Hypothalamus (tissue), 51 donors: ENCODE data around the gene NEU4.
"Not testable (repeated sequence)": the region's sequence is repeated elsewhere in the genome, so short reads cannot be mapped to it uniquely, and the experiment has no call there.

Experiments used
- DNase-seq, 51 donors: peaks; one replicate each; lab custom pipeline; 2025; lab: John Stamatoyannopoulos, UW

The NEU4 gene

DNA sequence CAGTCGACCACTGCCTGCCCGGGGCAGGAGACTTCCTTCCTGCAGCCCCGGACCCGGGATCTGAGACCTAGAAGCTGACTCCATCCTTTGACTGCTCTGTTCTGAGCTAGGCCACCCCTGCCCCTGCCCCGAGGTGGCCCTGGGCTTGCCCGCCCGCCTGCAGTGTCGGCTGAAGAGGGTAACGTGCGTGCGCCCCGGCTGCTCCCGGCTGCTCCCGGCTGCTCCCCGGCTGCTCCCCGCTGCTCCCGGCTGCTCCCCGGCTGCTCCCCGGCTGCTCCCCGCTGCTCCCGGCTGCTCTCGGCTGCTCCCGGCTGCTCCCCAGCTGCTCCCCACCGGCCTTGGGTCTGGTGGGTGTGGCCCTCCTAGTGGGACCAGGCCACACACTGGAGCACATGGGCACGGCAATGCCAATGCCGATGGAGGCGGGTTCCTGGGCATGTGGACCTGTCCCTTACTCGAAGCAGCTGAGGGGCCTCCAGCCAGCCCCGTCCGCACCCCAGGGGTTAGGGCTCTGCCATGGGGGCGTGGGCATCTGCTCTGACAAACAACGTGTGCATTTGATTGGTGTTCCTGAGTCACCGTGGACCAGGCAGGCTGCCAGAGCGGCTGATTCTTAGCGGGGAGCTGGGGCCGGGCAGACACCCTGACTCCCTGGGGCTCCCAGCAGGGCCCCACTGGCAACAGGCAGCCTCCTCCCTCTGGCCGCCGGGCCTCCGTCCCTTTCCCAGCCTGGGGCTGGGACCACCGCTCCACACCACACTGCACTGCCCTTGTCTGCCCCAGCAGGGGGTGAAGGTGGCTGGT lies 34.4 kb upstream of the NEU4 start:
- DNase-seq, result no peak

- DNase-seq, result no peak
Observed at GRCh38 chr2:241775223-241776177, 33.5 kb upstream of the NEU4 start.

DNA sequence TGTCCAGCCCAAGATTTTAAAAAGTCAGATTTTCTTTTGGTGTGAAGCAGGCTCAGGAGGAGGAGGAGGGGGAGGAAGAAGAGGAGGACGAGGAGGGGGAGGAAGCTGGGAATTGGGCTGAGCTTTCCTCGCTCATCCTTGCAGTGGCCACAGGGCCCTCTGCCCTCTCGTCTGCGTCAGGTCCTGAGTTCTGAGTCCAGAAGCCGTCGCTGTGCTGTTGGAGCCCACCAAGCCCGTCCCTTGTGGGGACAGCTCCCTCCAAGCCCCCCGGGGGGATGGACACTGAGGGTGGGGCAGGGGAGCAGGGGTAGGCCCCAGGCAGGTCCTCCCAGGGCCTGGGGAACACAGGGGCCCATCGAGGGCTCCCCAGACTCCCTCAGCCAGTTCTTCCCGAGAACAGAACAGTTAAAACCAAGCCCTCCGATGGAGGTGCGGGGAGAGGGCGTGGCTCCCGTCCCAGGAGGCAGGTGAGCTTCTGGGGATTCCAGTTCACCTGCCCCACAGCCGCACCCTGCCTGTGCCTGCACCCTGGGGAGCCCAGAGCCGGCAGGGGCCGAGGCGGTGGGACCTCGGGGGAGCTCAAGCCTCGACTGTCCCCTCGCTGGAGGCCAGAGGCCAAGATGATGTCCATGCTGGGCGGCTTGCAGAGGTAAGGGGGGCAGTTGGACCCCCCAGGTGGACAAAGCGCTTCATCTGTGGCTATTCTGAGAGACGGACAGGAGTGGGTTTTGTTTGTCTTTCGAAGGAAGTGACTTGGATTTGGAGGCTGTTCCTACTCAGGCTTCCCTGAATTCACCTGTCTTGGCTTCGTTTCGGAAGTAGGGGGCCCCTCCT lies 32.4 kb upstream of the NEU4 start, which contains the start of gene GAL3ST2:
TSS of gene GAL3ST2 (plus strand) at position 487 of the 834 bp plus-strand sequence. CDS start at position 621, 134 bp downstream.
- no peak for DNase-seq

- no peak for DNase-seq
Observed at GRCh38 chr2:241777170-241777685, 31.8 kb upstream of the NEU4 start.

DNA sequence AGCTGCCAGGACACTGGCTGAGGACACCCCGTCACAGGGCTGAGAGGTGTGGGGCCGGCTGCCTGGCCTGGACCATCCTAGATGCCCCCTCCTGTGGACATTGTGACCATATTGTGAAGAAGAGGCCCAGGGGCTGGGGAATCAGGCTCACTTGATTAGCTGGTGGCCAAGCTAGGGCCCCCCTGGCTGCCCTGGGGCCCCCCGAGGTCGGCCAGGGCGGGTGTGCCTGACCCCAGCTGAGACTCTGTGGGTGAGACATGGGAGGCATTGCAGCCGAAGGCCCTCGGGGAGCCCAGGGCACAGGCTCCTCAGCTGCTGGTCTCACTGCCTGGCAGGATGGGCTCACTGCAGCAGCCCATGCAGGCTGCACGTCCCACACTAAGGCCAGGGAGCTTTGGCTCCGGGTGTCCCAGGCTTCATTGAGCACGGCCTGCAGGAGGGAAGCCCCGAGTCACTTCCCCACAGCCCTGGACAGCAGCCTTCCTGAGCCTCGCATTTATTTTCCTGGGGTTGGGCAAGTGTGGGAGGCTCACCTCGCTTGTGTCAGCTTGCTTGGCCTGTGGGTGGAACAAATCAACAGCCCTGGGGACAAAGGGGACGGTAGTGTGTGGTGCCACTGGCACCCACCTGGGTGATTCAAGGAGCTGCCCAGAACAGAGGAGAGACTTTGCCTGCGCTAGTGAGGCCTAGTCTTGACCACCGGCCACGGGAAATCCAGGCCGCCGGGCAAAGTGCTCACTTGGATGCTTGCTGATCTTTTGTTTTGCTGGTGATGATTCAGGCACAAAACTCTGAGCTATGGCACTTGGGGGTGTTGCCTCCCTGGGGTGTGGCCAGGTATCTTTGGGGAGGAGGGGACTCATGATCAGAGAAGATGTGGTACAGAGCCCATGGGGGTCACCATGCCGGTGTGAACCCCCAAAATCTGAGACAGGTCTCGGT lies 31.0 kb upstream of the NEU4 start:
- DNase-seq, result no peak

DNA sequence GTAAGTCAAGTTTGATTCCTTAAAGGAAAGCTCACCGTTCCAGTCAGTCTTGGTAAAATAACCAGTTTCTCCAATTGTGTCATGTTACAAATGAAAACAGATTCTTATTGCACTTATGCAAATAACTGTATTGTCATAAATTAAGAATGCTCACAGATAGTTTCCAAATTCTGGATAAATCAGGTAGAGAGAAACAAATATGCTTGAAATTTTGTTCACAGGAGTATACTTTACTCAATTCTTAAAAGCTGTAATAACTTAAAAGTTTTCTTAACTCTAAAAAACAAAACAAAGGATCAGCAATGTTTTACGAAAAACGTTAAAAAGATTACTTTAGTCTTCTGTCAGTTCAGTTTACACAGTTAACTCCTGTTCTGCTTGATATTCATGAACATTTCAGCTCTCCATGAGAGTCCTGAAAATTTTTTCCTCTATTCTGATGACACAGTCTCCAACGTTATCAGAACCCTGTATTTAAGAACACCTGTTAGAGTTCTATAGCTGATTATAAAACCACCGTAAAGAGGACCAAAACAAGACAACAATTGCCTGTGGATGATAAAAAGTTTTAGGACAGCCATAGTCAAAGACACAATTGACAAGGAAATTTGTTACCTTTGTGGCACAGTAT lies 27.9 kb upstream of the NEU4 start:
- DNase-seq, result no peak

DNA sequence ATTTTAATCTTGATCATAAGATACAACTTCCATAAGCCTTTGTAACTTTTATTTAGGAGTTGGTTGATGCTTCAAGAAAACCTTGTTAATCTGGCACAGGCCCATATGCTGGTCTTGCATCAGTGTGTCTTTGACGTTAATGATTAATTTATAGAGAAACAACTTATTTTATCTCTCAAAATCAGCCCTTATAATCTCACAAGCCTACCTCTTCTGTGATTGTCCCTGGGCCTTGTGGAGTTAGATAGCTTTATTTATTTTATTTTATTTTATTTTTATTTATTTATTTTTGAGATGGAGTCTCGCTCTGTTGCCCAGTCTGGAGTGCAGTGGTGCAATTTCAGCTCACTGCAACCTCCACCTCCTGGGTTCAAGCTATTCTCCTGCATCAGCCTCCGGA lies 26.9 kb upstream of the NEU4 start:
- not testable (repeated sequence) for DNase-seq

DNA sequence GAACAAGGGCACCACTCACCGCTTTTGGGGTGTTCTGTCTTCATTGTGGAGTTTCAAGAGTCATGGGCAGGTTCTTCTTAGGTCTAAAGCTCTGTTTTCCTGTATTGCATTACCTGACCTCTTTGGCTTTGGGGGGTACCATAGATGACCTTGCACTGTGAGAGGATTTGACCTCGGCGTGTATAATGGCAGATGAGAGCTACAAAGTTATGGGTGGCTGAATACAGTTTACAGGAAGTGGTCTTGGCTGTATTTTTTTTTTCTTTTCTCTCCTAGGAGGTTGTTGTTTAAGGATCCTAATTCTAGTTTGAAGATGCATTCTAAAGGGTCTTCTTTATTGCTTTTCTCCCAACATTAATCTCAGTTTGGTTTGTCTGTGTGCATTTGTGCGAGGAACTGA lies 20.9 kb upstream of the NEU4 start:
- no peak for DNase-seq

DNA sequence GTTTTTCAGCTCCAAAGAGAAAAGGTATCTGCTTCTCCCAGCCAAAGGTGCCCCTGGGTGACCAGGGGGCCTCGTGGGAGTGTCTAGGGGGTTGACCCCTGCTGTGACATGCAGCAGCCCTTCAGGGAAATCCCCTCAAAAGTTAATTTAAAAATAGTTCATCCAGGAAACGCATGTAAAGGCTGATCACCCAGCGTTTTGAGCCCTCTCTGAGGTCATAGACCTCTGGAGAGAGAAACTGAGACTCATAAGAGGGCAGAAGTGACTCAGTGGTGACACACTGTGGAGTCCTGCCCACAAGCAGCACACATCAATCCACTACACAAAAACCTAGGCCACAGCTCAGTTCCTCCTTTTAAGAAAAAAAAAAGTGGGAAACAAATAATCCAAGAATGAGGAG lies 20.4 kb upstream of the NEU4 start:
- DNase-seq, result no peak

DNA sequence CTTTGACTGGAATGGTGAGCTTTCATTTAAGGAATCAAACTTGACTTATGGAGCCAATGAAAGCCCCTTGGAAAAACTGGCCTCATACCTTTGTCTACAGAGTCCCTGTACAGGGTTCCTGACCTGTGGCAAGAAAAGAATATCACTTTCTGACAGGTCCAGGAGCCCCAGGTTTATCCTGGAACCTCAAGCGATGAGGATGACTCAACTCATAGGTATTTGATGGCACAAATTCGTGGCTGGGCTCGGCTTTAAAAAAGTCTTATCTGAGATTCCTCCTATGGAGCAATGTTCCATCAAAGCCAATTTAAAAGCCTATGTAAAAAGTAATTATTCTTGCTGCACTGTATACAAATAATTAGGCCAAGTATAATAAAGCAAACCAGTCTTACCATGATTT lies 17.6 kb upstream of the NEU4 start:
- not testable (repeated sequence) for DNase-seq

DNA sequence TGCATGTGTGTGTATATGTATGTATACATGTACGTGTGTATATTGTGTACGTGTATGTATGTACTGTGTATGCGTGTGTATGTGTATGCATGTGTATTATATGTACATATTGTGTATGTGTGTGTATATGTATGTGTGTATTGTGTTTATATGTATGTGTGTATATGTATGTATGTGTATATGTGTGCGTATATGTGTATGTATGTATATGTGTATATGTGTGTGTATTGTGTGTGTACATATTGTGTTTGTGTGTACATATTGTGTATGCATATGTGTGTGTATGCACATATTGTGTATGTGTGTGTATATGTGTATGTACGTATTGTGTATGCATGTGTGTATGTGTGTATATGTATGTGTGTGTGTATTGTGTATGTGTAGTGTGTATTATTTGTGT lies 15.6 kb upstream of the NEU4 start:
- no peak for DNase-seq

DNA sequence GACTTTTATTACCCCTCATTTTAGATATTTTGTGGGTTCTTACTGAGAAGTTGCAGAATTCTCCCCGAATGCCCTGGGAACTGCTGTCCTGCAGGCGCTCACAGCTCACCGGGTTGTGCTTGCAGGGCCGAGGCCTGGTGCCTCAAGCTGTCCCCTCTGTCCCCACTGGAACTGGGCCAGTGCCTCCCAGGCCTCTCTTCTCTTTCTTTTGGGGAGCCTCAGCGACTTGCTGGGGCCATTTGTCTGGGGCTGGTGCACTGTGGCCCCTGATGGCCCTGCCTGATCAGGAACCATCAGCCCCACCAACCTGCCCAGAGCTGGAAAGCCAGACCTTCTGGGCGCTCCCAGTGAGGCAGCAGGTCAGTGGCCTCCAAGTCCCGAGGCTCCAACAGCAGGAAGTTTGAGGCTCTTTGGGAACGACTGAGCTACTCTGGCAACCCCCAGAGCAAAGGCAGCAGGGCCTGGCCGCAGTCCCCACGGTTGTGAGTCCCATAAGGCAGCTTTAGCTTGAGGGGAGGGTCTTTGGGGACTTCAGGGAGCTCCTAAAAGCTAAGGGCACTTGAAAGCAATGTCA lies 14.7 kb upstream of the NEU4 start:
- DNase-seq, result no peak

DNA sequence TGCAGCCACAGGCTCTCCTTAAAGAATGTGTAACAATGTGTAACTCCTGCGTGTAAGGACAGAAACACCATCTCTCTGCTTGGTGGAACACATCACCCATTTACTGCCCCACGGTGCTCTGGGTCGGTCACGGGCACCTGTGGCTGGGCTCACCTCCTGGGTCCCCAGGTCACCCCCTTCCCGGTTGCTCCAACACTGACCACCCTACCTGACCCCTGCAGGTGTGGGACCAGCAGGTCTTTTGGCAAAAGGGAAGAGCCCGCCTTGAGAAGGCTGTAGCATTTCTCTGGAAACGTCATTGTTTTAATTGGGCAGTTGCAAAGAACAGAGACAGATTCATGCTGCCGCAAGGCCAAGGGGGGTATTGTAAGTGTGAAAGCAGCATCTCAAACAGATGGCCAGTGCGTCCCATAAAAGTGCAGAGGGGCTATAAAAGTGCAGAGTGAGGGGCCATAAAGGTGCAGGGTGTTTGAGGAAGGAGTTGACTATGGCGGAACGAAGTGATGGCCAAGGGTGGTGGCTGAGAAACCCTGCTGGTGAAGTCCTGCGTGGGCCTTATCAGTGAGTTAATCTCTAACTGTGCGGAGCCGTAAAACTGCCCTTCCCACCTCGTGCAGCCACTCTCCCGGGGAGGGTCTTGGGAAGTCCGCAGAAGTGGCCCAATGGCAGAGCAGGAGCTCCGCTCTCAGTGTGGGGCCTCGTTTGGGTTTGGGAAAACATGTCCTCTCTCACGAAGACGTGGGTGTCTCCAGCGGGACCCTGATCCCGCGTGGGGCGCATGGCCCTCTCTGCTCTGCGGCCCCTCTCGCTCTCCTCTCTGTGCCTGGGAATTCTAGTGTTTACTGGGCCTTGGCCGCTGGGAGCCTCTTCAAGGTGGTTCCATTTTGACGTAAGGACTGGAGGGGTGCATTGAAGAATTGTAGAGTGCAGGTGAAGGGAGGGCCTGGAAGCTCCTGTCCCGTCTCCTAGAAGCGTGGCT lies 13.7 kb upstream of the NEU4 start:
- no peak for DNase-seq

- DNase-seq, result no peak
Observed at GRCh38 chr2:241796209-241796608, 12.8 kb upstream of the NEU4 start.

DNA sequence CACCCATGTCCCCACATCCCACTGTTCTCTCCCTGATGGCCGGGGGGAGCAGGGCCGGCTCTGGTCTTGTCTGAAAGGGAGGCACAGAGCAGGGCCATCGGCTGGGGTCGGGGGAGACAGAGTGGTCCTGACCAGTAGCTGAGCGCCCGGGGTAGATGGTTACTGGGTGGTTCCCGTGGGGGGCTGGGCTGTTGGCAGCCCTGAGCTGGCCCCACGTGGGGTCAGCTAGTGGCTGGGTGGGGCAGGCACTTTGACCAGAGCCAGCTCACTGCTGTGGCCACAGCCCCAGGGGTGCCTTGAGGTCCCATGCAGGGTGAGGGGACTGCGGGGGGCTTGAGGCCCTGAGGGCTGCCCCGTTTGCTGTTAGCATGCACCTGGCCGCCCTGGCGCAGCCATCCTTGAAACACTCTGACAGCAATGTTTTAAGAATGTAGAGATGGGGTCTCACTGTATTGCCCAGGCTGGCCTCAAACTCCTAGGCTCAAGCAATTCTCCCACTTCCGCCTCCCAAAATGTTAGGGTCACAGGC lies 12.3 kb upstream of the NEU4 start:
- no peak for DNase-seq

DNA sequence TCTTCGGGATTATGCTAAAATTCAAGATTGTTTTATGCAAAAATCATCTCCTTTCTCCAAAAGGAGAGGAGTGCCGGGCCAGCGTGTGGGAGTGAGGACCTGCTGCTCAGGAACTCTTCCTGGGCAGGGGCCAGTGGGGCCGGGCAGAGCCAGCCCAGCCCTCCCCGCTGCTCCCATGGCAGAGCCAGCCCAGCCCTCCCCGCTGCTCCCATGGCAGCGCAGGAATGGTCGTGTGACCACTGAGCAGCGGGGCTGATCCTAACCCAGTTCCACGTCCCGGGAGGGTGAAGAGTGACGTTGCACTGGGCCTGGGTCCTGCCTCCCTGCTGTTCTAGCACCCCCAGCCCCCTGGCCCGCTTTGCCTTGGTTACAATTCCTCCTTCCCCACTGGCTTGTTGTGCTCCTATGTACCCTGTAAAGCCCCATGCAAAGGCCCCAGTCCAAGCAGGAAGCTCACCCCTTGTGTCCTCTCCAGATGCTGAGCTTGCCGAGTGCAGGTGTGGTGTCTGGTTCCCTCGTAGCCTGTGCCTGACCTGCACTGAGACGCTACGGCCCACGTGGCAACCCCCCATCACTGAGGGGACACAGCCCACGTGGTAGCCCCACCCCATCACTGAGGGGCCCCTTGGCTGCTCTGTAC lies 11.4 kb upstream of the NEU4 start:
- peak in 7 of 51 donors; percentile 8 to 39 (median 34) for DNase-seq
